Cardiac fibroblast (primary cell): ENCODE data around the gene RTL10.

Experiments used
- DNase-seq, 2 donors: peaks; one replicate each; pipeline versions ENCODE4 v3.0.0 to v3.0.0-alpha.2; 2010; ENCODE audit warnings: low read depth in 2 of 2
- H3K4me3 ChIP-seq, 2 donors: replicated peaks in 1 of 2; 1 replicate in 1 of 2; 2 replicates in 1 of 2; pipeline ENCODE4 v1.5.1; 2011; ENCODE audit warnings: low read depth in 2 of 2, low read length in 2 of 2, mild to moderate bottlenecking in 2 of 2, moderate library complexity in 1 of 2
- CTCF ChIP-seq: IDR thresholded peaks from one replicate; pipeline ENCODE4 v1.5.1; 2011; ENCODE audit warnings: low read depth, mild to moderate bottlenecking, low read length, inconsistent platforms

The RTL10 gene

DNA sequence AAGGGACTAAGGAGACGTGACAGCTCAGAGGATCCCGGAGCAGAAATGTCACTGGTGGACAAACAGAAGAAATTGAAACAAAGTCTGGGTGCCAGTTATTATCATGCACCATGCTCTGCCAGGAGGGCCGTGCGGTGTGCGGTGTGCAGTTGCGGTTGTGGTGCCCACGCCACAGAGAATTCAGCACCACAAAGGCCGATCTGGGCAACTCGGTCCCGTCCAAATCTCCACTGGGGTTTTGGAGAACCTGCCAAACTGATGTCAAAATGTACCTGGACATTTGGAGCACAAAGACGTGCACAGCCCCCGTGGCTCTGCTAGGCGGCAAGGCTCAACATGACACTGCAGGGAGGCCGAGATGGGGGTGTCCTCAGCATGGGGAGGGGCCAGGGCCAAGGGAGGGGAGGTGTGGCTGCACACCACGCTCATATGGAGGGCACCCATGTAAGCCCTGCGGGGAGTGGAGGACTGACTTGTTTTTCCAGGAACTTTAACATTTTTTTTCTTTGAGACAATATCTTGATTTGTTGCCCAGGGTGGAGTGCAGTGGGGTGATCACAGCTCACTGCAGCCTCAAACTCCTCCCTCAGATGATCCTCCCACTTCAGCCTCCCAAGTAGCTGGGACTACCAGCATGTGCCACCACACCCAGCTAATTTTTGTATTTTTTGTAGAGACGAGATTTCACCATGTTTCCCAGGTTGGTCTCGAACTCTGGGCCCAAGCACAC is 39.4 kb downstream of the RTL10 start:
- DNase-seq, result no peak
- no peak overlapping the region for H3K4me3 ChIP-seq
- TF ChIP-seq CTCF, result no peak

DNA sequence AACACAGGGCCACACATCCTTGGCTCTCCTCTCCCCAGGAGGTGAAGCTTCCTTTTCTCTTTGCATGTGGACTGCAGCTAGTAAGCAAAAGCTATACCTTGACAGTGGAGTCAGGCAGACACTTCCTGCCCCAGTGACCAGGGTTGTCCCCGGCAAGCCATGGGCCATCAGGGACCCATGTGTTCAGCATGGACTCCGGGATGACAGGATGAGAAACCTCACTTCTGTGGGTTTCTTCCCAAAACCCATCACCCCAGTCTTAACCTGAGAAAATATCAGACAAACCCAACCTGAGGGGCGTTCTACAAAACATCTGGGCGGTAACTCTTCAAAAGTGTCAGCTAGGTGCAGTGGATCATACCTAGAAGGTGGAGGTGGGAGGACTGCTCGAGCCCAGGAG is 40.2 kb downstream of the RTL10 start:
- DNase-seq, result no peak
- no peak overlapping the region for H3K4me3 ChIP-seq
- no peak for TF ChIP-seq CTCF

DNA sequence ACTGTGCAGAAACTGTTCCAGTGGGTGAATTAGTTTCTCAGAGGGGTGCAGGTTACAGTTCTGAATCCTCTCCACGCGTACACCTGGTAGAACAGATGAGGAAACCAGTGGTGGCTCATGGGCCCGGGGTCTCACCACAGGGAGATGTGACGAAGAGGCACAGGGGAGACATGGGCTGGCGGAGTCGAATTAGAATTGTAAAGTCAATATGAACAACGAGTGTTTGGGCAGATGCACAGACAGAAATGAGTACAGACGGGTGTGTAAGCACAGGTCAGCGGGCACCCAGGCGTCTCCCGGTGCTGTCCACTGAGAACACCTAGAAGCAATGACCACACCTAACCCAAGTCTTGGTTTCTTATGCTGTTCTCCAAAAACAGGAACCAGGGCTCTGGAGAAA is 41.8 kb downstream of the RTL10 start:
- no peak for TF ChIP-seq CTCF
- DNase-seq, result no peak
- no peak overlapping the region for H3K4me3 ChIP-seq

DNA sequence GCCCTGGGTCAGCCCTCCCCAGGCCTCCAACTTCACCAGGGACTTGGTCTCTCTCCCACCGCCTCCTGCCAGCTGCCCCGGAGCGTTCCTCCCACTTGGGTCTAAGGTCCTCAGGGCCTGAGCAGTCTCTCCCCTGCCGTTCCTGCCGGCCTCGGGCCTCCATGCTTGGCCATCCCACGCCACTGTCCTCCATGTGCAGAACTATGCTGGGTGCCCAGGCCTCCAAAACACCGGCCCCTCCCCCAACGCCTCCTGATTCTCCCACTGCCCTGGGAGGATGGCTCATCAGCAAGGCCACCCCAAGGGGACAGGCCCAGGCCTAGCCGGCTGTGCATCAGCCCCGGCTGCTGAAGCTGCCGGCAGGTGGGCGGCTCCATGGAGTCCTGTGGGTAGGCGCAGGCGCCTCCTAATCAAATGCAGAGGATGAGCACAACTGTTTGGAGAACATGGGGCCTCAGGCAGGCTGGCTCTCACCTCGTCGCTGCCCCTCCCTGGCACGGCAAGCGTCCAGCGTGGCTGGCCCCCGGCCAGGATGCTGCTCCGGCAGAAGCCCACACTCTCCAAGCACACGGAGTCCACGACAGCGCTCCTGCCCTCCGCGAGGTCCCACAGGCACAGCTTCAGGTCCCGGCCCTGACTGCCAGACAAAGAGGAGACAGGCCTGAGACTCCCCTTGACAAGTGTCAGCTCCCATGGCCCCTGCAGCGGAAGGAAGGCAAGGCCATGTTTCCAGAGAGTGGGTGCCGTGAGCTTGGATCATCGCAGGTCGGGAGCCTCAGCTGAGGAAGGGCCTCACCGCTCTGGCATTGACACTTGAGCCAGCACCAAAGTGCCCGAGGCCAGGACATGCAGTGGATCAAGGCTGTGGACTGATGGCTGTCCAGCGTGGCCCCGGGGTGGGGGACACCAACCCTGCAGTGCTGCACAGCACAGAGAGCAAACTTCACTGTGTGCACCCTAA is 42.6 kb downstream of the RTL10 start:
- no peak for TF ChIP-seq CTCF
- H3K4me3 ChIP-seq, result no peak overlapping the region
- DNase-seq, result no peak

GRCh38 chr22:19811211-19811621 is 43.5 kb downstream of the RTL10 start:
- H3K4me3 ChIP-seq, result no peak overlapping the region
- no peak for TF ChIP-seq CTCF
- DNase-seq, result no peak

- no peak for TF ChIP-seq CTCF
- DNase-seq, result peak; percentile 54 to 58
- H3K4me3 ChIP-seq, result no peak overlapping the region
These were observed 44.1 kb downstream of the RTL10 start for GRCh38 chr22:19810381-19811201.
